ENCODE measurements around the gene EEF1AKMT4. TPM values are rescaled to one million over a fixed set of nuclear protein-coding genes. Genes with fewer than 3 reads are reported as not detected.
A peak's percentile ranks its signal among the peaks of the same experiment; 100 is the strongest.

Gene EEF1AKMT4
- total and polyA plus RNA-seq, 2 of the 4 experiments (the other 2 are of a cell fraction) = 2.9 to 3.6 TPM

GRCh38 chr3:184305577-184305976 lies 56.1 kb downstream of the EEF1AKMT4 start:
- TF ChIP-seq RAD21 (IDR thresholded peaks at IDR 0.05; ENCODE audit: low read length) = peak; percentile 28; the same call in 1 of the 2 replicates
- no peak for TF ChIP-seq CEBPB (IDR thresholded peaks at IDR 0.05; ENCODE audit: low read depth, low read length)
- peak; percentile 24; the same call in 1 of the 2 replicates for TF ChIP-seq CTCF (conservative IDR thresholded peaks at IDR 0.05; ENCODE audit: low read depth, low read length)
- Histone ChIP-seq H3K9me1 (ENCODE audit: insufficient read depth, low read length) (no peaks in the 10 kb centered on the region; the same call in 1 of the 2 replicates), H3K4me3 (ENCODE audit: insufficient read depth, low read depth, low read length) (no peak overlapping the region), H2AK5ac (ENCODE audit: low read depth, low read length) (no peak overlapping the region), H2BK5ac (ENCODE audit: low read depth, low read length, poor library complexity, severe bottlenecking) (no peak overlapping the region), H2AFZ (replicated peaks; ENCODE audit: low read length, poor library complexity) (no peak overlapping the region), H3K4me1 (ENCODE audit: control insufficient read depth, insufficient read depth, low read length) (no peaks in the 10 kb centered on the region), H3K9me3 (ENCODE audit: control insufficient read depth, insufficient read depth, low read length) (no peaks in the 10 kb centered on the region), H3K27ac (ENCODE audit: insufficient read depth, low read length) (no peak overlapping the region), H3K4ac (ENCODE audit: low read depth, low read length) (no peak overlapping the region), H3K4me2 (ENCODE audit: low read depth, low read length) (no peak overlapping the region), H3K56ac (ENCODE audit: extremely low read depth, insufficient read depth, low read length) (no peak overlapping the region), H3K27me3 (ENCODE audit: control insufficient read depth, insufficient read depth, low read length) (no peaks in the 10 kb centered on the region), H4K91ac (ENCODE audit: insufficient read depth, low read depth, low read length) (no peak overlapping the region), H3K18ac (ENCODE audit: low read depth, low read length) (no peak overlapping the region), H4K8ac (ENCODE audit: low read depth in 2 of 2, low read length in 2 of 2) (no peak overlapping the region), H4K5ac (ENCODE audit: low read depth, low read length) (no peak overlapping the region), H3K9ac (ENCODE audit: low read depth, low read length) (no peak overlapping the region), H4K20me1 (ENCODE audit: insufficient read depth, low read length) (peaks cover 46% of the 10 kb centered on the region), H2BK20ac (ENCODE audit: low read depth, low read length) (no peak overlapping the region), H2AK9ac (replicated peaks; ENCODE audit: low read depth, low read length, poor library complexity) (no peak overlapping the region), H3K14ac (replicated peaks; ENCODE audit: low read depth, low read length) (no peak overlapping the region), H2BK120ac (ENCODE audit: low read depth, low read length) (no peak overlapping the region), H3K36me3 (ENCODE audit: control insufficient read depth, insufficient read depth, low read length) (peaks cover 78% of the 10 kb centered on the region), H2BK15ac (ENCODE audit: low read depth, low read length) (no peak overlapping the region), H3K23ac (ENCODE audit: low read depth, low read length) (no peak overlapping the region), H3K79me1 (ENCODE audit: low read depth in 1 of 2, low read length in 2 of 2) (peaks cover 40 to 46% of the 10 kb centered on the region in 2 experiments)
- POLR2A ChIA-PET (ENCODE audit: unreplicated experiment) = no interaction called here
- WGBS, 2 experiments (ENCODE audit: extremely low coverage in 2 of 2, insufficient read length in 1 of 2) = no CpG with 5 or more reads among the region's 1 CpG
- intact Hi-C loops (cut with micrococcal nuclease) (no loop called here), dilution Hi-C loops (cut with HindIII; ENCODE audit: low sequenced_read_pairs, unreplicated experiment) (no loop called here), in situ Hi-C loops (cut with MboI; ENCODE audit: low sequenced_read_pairs) (no loop called here)
- DNase-seq (peak; percentile 14), ATAC-seq (ENCODE audit: low read depth) (peak; percentile 51; the same call in 1 of the 2 replicates)
- BruUV-seq (replicated peaks) = no TSS peak
- CTCF ChIA-PET = interaction anchor here (0.7 kb wide), 1 partner anchor 49 kb away, joined by 3 read pairs; no protein-coding TSS in a partner anchor

All from IMR-90 (cell line).